D341Med (cell line): ENCODE measurements around the gene CREBRF.
"Not testable (repeated sequence)": the region's sequence is repeated elsewhere in the genome, so short reads cannot be mapped to it uniquely, and the experiment has no call there.

Experiments
- DNase-seq: peaks from one replicate; pipeline ENCODE4 v3.0.0; 2012; ENCODE audit warnings: low spot score

The CREBRF gene

DNA sequence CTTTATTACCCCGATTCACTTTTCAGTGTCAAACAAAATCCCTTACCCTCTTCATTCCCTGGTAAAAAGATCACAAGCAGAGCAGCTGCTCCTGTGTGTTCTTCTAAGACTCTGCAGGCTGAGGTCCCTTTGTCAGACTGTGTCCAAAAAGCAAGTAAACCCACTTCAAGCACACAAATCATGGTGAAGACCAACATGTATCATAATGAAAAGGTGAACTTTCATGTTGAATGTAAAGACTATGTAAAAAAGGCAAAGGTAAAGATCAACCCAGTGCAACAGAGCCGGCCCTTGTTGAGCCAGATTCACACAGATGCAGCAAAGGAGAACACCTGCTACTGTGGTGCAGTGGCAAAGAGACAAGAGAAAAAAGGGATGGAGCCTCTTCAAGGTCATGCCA lies 34.5 kb downstream of the CREBRF start:
- no peak for DNase-seq

DNA sequence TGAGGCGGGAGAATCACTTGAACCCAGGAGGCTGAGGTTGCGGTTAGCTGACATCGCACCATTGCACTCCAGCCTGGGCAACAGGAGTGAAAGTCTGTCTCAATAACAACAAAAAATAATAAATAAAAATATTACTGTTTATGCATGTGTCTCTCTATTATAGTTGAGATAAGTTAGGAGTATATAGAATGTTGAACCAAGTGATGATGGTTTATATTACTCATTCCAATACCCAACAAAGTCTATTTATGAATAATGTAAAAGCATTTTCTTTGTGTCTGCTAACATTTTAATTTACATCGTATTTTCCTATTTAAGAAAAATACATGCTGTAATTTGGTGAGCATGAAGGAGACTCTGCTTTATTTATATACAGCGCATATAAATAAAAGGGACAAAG lies 35.8 kb downstream of the CREBRF start:
- no peak for DNase-seq

DNA sequence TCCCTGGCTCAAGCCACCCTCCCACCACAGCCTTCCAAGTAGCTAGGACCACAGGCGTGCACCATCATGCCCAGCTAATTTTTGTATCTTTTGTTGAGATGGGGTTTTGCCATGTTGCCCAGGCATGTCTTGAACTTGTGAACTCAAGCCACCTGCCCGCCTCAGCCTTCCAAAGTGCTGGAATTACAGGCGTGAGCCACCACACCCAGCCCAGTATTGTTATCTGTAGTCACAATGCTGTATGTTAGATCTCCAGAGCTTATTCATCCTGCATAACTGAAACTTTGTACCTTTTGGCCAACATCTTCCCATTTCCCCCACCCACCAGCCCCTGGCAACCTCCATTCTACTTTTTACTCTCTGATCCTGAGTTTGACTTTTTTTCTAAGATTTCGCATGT lies 37.5 kb downstream of the CREBRF start:
- DNase-seq: no peak

DNA sequence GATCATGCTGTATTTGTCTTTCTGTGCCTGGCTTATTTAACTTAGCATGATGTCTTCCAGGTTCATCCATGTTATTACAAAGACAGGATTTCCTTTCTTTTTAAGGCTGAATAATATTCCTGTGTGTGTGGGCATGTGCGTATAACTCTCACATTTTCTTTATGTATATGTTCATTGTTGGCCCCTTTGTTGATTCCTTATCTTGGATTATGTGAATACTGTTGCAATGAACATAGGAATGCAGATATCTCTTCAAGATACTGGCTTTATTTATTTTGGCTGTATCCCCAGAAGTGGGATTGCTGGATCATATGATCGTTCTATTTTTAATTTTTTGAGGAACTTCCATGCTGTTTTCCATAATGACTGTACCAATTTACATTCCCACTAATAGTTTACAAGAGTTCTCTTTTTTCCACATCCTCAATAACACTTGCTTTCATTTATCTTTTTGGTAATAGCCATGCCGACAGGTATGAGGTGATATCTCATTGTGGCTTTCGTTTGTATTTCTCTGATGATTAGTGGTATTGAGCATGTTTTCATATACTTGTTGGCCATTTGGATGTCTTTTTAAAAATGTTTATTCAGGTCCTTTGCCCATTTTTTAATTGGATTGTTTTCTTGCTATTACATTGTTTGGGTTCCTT lies 38.0 kb downstream of the CREBRF start:
- DNase-seq: no peak

DNA sequence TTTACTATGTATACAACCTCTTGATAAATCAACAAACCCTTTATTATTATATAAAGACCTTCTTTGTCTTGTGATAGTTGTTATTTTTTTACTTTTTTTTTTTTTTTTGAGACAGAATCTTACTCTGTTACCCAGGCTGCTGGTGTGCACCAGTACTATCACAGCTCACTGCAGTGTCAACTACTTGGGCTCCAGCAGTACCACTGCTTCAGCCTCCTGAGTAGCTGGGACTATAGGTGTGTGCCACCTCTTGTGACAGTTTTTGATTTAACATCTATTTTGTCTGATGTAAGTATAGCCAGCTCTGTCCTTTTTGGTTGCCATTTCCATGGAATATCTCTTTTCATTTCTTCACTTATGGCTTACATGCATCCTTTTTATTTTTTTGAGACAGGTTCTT lies 42.6 kb downstream of the CREBRF start:
- DNase-seq: no peak

DNA sequence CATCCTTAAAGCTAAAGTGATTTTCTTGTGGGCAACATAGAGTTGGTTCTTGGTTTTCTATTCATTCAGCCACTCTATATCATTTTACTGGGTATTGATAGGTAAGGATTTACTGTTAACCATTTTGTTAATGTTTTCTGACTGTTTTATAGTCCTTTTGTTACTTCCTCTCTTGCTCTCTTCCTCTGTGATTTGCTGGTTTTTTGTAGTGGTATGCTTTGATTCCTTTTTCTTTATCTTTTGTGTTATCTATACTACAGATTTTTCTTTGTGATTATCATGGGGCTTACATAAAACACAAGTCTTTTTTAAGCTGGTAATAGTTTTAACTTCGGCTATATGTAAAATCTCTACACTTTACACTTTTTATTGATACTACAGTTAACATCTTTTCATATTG lies 43.3 kb downstream of the CREBRF start:
- DNase-seq: no peak

DNA sequence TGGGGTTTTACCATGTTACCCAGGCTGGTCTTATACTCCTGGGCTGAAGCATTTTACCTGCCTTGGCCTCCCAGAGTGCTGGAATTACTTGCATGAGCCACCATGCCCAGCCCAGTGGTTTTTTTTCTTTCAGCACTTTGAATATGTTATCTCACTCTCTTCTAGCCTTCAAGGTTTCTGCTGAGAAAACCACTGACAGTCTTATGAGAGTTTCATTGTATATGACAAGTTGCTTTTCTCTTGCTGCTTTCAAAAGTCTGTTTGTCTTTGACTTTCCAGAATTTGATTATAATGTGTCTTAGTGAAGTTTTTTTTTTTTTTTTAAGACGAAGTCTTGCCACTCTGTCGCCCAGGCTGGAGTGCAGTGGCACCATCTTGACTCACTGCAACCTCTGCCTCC lies 45.1 kb downstream of the CREBRF start:
- no peak for DNase-seq

DNA sequence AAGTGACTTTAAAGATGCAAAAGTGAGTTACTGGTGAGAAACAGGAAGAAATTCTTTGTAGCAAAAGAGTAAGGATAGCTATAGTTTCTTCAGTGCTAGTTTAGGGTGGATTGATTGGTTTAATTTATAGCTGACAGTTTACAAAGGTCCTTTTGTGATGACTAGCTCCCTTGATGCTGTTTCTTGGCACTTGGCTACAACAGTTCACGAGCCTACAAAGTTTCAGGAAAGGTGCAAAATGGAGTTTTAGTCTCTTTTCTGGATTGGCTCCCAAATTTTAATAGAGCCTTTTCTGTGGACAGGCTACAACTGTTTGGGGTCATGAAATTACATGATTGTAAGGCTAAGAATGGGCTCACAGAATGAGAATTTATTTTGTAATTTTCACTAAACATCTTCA lies 47.3 kb downstream of the CREBRF start:
- no peak for DNase-seq

DNA sequence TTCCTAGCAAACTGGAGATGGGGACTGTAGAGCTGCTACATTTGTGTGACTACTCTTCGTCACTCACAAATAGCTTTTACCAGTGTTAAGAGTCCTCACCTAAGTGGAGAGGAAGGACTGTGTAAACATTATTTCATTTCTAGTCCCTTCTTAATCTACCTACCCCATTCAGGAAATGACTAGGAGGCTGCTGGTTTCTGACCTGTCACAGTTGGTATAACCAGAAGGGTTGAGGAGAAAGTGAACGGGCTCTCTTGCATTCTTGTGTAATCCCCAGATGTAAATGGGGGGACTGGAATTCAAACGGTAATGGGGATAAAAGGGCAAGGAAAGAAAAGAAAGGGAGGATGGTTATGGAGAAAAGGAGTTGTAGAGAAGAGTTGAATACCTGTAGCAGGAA lies 52.8 kb downstream of the CREBRF start:
- no peak for DNase-seq

DNA sequence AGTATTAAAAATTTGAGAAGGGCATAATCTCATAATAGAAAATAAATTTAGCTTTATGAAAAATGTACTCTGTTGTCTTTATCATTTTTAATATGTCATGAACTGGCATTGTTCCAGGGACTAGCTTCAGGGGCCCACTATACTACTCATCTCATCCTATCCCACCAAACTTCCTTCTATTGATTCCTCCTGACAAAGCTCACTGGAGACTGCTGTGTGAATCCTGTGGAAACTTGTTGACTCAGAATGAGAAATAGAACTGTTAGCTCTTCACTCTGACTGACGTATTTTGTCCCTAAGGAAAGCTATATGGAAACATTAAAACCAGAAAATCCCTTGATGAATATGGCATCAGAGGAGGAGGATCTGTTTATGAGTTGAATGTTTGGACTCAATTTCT lies 58.4 kb downstream of the CREBRF start:
- DNase-seq: no peak

DNA sequence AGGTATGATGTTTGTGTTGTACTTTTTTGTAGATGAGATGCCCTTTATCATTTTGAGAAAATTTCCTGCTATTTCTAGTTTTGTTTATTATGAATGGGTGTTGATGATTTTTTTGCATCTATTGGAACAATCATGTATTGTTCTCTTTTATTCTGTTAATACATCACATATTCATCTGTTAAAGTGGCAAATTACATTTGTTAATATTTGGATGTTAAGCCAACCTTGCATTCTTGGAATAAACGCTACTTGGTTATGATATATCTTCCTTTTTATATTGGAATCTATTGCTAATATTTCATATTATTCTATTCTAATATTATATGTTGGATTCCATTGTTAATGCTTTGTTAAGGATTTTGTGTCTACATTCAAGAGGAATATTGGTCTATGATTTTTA lies 63.6 kb downstream of the CREBRF start:
- no peak for DNase-seq

DNA sequence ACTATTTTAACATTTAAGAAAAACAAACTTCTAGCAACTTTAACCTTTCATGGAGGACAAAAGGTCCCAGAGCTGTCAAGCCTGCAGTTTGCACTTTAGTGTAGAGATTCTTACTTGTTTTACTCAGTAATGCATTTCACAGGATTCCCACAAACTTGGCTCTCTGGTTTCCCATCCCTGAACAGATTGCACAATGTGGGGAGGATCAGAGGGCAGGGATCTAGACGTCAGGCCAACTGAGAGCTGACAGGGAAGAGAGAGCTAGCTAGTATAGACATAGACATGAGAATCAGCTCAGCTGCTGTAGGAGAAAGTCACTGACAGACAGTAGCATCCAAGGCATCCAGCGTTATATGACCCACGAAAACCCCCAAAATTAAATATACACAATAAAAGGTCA lies 67.3 kb downstream of the CREBRF start:
- DNase-seq: no peak

DNA sequence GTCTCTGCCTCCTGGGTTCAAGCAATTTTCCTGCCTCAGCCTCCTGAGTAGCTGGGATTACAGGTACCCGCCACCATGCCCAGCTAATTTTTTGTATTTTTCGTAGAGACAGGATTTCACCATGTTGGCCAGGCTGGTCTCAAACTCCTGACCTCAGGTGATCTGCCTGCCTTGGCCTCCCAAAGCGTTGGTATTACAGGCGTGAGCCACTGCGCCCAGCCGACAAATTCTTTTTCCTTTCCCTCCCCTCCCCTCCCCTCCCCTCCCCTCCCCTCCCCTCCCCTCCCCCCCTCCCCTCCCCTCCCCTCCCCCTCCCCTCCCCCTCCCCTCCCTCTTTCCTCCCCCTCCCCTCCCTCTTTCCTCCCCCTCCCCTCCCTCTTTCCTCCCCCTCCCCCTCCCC lies 76.0 kb downstream of the CREBRF start:
- DNase-seq: not testable (repeated sequence)

DNA sequence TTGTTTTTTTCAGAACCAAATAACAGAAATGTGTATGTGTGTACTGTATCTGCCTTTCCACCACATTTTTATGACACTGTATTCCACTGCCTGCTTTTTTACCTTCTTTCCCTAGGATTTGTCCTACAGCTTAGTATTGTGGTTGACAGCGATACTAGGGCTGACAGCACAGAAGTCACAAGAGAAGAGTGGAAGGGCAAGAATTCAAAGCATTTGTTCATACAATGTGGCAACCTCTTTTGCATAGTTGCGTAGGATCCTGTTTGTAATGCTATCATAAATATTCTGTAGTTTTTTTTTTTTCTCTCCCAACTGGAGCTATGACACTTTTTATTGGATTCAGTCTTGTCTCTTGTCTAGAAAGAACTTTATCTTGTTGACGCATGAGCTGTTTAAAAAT lies 82.6 kb downstream of the CREBRF start:
- no peak for DNase-seq

DNA sequence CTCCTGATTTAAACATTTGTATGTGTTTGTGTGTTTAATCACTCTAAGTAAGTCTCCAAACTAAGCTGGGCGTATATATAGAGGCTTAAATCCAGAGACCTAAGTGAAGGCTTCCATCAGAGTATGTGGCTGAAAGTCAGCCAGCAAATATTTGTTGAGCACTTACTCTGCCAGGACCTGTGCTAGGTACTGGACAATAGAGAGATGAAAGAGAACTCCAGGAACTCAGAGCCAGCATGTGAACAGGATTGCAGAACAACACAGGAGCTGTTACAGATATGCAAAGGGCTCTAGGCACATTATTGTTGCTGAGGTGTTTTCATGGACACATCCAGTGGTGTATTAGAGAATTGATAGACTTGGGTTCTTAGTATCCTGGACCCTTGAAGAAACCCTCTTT lies 83.5 kb downstream of the CREBRF start:
- no peak for DNase-seq

DNA sequence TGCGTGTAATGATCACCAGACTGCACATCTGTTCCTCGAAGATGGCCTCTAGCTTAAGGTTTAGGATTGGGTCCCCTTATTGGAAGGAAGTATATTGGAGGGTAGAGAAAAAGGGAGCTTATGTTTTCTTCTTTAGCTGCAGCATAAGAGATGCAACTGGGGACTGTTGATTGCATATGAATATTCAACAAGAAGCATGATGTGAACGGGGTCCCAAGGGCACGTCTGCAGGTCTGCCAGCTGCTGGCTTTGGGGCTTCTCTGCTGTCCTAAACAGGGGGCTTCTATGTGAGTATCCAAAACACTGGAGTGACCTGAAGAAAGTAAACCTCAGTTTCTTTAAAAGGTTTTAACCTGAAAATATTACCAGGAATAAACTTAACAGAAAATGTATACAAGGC lies 84.6 kb downstream of the CREBRF start:
- no peak for DNase-seq

DNA sequence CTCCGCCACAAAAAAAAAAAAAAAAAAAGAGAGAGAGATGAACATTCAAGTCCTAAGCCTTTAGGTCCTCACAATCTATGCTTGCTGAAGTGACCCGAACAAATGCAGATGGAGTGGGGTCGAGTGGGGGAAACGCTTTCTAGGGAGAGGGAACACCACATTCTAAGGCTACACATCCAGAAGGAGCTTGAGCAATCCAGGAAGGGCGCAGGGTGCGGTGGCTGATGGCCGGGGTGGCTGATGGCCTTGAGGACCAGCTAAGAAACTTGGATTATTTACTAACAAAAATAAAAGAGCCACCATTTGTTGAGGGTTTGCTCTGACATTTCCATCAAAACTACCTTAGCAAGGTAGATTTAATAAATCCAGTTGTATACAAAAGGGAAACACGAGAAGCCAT lies 87.4 kb downstream of the CREBRF start:
- DNase-seq: no peak

DNA sequence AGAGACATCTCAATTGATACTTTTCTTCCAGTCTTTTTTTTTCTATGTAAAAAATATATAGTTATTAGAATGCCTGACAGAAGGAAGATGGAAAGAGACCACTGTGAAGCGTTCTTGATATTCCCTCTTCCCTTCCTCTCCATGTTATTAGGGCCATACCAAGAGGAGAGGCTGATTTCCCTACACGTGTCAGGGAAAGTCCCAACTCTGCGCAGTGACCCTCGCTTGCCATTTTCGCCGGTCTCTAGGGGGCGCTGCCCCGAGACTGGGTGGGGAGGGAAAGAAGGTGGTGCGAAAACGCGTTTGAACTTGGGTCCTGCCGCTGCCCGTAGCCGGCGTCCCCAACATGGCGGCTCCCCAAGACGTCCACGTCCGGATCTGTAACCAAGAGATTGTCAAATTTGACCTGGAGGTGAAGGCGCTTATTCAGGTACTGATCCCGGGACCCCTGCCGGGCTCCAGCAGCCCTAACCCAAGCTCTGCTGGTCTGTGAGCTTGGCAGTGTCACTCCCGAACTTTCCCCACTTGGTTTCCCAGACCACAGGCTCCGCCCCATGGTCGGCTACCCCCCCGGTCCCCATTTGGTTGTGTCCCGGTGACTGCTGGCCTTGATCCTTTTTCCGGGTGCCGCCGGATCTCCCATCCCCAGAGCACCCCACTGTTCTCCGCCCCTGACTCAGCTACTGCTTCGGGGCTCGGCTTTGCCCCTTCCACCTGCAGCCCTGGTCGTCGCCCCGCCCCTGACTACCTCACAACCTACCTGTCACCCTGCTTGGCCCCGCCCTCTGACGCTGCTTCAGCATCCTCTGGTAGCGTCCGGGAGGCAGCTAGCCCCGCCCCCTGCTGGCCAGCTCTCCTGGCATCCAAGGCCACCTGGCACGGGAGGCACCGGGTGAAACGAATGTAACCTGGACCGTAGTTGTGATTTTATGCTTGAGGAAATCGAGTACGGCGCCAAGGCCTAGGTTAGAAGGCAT lies 88.3 kb downstream of the CREBRF start, which contains the start of gene BNIP1:
BNIP1 (plus strand) TSS at position 332 of the 977 bp plus-strand sequence; CDS start at position 347, 15 bp downstream.
- DNase-seq: peak; percentile 95

DNA sequence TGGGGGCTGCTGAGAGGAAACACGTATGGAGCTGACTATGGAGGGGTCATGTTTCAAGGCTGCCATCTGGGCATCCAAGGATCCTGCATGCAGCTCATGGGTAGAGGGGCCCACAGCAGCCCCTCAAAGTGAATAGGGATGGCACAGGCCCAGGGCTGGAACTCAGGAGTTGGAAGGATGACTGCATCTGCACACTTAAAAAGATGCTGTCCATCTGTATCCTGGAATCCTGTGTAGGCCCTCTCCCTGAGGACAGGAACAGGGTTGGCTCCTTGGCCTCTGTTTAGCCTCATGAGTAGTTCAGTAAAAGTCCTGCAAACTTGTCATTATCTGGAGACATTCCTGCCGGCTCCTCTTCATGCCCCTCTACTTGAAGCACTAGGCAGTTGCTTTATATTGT lies 92.2 kb downstream of the CREBRF start:
- no peak for DNase-seq

DNA sequence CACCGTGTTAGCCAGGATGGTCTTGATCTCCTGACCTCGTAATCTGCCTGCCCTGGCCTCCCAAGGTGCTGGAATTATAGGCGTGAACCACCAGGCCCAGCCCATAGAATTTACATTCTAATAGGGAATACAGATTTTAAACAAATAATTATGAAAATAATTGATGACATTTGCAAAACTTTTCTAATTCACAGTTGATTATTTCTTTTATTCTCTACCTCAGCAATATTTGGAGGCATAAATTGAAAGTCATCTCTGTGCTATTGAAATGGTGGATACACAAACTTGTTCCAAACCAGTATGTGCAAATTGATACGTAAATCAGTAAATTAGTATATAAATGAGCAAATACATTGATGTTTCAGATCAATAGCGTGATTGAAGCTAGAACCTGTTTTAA lies 96.4 kb downstream of the CREBRF start:
- no peak for DNase-seq

DNA sequence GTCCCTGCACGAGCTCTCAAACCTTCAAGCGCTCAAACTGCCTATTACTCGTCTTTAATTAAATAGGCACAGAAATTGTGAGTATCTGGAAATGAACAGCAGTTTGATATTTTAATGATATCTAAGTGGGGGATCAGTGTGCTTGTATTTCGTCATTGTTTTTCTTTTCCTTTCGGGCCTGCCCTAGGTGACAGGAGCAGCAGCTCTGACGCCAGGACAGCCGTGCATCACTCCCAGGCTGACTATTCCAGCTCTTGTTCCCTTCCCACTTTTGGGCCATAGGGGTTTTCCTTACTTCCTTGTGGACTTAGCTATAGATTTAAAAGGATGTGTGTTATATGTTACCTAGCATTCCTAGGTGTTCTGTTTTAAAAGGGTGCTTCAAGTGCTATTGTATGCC lies 97.7 kb downstream of the CREBRF start:
- DNase-seq: no peak

DNA sequence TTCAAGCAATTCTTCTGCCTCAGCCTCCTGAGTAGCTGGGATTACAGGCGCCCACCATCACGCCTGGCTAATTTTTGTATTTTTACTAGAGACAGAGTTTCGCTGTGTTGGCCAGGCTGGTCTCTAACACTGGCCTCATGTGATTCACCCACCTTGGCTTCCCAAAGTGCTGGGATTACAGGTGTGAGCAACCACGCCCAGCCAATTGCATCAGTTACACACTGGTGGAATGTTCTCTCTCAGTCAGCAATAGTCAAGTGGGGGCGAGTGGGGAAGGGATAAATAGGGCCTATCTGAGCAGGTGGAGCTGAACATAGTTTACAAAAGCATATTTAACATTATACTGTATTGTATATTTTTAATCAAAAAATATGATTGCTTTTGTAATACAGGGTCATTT lies 98.5 kb downstream of the CREBRF start:
- DNase-seq: not testable (repeated sequence)

DNA sequence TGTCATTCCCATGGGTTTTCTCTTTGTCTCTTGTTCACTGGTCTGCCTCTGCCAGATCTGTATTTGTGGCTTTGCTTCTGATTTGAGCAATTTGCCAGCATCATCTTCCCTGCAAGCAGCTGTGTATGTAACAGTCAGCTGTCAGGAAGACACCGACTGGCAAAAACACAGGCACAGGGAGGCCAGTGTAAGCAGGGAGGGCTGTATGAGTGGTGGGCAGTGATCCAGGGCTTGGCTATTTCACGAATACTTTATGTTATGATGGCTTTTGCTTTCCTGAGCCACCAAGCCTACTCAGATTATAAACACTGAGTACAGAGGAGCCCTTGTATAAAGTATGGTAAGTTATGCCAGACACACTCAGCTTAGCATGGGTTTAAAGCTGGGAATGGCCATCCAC lies 99.8 kb downstream of the CREBRF start:
- no peak for DNase-seq

DNA sequence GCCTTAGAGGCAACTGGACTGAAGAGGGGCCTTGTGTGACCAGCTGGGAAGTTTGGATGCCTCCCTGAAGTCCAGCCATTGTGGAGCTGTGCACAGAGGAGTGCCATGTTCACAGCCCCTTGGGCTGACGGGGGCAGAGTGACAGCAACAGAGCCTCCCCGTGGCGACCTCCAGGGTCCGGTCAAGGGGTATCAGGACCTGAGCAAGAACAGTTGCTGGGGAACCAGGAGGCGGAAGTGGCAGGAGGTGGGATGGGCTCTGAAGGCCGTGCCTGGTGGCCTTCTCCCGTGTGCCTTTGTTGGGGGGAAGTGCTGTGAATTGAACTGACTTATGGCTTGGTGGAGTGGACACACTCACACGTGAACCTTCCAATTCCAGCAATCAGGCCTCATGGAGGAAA lies 102.2 kb downstream of the CREBRF start:
- no peak for DNase-seq
